ENCODE measurements around the gene RAB1B. TPM values are rescaled to one million over a fixed set of nuclear protein-coding genes. Genes with fewer than 3 reads are reported as not detected.

The RAB1B gene
- total and polyA plus RNA-seq, 2 experiments from 2014 or later = 17.3 to 103 TPM

DNA sequence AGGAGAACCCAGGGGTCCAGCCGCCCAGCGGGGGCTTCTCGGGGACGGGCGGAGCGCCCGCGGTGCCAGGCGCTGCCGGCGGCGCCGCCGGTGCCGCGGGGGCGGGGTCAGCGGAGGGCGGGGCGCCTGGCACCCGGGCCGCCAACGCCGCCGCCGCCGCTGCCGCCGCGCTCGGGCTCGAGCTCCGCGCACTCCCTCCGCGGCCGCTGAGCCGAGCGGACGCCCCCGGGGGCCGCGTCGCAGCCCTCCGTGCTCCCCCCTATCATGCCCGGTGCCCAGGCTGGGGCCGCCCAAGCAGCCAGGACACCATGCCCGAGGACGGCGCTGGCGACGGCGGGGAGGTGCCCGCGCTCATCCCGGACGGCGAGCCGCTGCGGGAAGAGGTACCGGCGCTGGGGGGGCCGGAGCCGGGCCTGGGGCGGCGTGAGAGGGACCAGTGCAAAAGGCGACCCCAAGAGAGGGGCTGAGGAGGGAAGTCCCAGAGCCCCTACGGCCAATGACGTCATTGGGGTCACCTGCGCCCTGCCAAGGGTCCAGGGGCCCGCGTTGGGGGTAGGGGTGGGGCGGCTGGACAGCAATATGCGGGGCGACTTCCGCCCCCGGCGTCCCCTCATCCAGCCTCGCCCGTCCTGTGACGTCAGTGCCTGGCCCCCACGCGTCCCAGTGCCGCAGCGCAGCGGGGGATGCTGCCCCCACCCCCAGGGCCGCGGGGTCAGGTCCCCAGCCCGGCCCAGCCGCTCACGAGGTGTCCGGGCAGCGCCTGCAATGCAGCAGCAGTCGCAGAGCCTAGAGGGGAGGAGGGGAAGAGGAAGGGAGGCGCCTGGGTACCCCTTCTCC is 23.5 kb downstream of the RAB1B start, which contains the start of gene TMEM151A:
Gene TMEM151A (plus strand): TSS at position 189 of the 837 bp plus-strand sequence. CDS start 120 bp downstream, at position 309.
- Histone ChIP-seq H3K4me3 (peak within 1 kb of the TSS; percentile 37), H3K36me3 (no peaks in the 10 kb centered on the region), H3K27ac (no peak within 1 kb of the TSS), H3K27me3 (peaks cover 47% of the 10 kb centered on the region), H3K4me1 (ENCODE audit: low read depth) (peaks cover 4% of the 10 kb centered on the region), H3K9me3 (ENCODE audit: low read depth) (no peaks in the 10 kb centered on the region)
- DNase-seq (ENCODE audit: low read depth in 1 of 2, low spot score in 1 of 2) = no peak
- TF ChIP-seq, protein P1, sequence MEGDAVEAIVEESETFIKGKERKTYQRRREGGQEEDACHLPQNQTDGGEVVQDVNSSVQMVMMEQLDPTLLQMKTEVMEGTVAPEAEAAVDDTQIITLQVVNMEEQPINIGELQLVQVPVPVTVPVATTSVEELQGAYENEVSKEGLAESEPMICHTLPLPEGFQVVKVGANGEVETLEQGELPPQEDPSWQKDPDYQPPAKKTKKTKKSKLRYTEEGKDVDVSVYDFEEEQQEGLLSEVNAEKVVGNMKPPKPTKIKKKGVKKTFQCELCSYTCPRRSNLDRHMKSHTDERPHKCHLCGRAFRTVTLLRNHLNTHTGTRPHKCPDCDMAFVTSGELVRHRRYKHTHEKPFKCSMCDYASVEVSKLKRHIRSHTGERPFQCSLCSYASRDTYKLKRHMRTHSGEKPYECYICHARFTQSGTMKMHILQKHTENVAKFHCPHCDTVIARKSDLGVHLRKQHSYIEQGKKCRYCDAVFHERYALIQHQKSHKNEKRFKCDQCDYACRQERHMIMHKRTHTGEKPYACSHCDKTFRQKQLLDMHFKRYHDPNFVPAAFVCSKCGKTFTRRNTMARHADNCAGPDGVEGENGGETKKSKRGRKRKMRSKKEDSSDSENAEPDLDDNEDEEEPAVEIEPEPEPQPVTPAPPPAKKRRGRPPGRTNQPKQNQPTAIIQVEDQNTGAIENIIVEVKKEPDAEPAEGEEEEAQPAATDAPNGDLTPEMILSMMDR (IDR thresholded peaks at IDR 0.05; ENCODE audit: low read depth, low read length) = no peak

DNA sequence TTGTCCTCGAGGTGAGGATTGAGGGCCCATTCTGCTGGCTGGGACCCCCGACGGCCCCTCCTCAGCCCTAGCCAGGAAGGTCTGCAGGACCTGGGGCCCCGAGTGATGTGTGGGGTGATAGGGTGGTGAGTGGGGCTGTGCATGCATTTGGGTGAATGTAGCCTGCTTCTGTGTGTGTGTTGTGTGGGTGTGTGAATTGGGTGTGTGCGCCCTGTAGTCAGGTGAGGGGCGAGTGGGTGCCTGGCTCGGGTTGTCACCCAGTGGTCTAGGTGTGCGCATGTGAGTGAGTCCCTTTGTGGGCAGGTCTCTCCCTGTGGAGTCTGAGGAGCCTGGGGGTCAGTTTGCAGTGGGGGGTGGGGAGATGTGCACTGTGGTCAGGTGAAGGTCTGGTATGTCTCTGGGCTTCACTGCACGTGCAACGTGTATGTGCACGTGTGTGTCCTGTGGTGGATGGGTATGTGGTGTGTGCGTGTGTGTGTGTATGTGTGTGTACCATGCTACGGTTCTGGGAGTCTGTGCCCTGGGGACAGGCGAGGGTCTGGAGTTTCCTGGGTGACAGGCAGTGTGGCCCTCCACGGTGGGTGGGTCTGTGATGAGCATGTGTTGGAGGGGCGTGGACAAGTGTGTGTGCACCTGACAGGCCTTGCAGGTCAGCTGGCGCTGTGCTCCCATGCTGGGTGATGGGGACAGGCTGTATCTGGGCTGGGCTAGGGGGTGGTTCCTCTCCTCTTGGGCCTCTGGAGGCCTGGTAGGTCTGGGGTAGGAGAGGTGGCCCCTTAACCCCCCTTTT is 24.3 kb downstream of the RAB1B start:
- H3K4me1 ChIP-seq (ENCODE audit: low read depth) = peaks cover 4% of the 10 kb centered on the region
- DNase-seq (ENCODE audit: low read depth in 1 of 2, low spot score in 1 of 2) = no peak
- TF ChIP-seq, protein P1 (IDR thresholded peaks at IDR 0.05; ENCODE audit: low read depth, low read length) = no peak
- H3K27ac ChIP-seq = no peak overlapping the region
- no peak overlapping the region for H3K4me3 ChIP-seq
- no peaks in the 10 kb centered on the region for H3K9me3 ChIP-seq (ENCODE audit: low read depth)
- H3K36me3 ChIP-seq = no peaks in the 10 kb centered on the region
- H3K27me3 ChIP-seq = peaks cover 47% of the 10 kb centered on the region

DNA sequence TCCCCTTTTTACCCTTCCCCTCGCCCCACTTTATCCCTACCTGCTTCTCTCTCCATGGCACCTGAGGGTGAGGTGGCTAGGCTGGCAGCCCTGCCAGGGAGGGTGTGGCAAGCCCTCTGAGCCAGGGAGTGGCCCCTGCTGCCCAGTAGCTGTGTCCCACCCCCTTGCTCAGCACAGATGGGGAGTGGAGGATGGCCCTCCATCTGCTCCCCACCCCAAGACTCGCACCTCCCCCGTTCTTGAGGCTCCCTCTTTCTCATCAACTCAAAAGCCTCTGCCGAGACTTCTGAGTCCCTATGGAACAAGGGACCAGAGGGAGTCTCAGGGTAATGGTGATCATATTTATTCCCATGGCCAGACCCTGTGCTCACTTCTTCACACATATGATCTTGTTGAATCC is 24.9 kb downstream of the RAB1B start:
- TF ChIP-seq, protein P1 (IDR thresholded peaks at IDR 0.05; ENCODE audit: low read depth, low read length) = no peak

DNA sequence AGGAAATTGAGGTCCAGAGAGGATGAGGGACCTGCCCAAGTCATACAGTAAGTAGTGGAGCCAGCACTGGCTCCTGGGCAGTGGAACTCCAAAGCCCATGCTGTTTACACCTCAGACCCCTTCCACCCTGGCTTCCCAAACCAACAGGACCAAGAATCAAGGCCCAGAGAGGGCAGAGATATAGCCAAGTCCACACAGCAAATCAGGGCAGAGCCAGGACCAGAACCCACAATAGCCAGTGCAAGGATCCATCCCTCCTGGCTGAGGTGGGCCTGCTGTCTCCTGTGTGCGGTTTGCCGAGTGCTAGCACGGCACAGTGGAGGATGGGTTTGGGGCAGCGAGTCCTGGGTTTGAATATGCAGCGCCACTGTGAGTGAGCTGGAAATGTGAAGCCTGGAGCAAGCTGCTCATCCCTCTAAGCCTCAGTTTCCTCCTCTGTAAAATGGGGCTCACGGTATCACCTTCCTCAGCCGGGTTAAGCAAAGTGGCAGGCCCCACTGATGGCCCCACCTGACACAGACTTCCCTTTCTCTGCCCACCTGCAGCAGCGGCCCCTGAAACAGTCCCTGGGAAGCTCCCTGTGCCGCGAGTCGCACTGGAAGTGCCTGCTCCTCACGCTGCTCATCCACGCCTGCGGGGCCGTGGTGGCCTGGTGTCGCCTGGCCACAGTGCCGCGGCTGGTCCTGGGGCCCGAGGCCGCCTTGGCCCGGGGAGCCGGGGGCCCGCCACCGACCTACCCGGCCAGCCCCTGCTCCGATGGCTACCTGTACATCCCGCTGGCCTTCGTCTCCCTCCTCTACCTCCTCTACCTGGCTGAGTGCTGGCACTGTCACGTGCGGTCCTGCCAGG is 25.6 kb downstream of the RAB1B start:
- Histone ChIP-seq H3K9me3 (ENCODE audit: low read depth) (no peaks in the 10 kb centered on the region), H3K4me1 (ENCODE audit: low read depth) (no peaks in the 10 kb centered on the region), H3K36me3 (no peaks in the 10 kb centered on the region), H3K27ac (no peak overlapping the region), H3K27me3 (peaks cover 47% of the 10 kb centered on the region), H3K4me3 (no peak overlapping the region)
- TF ChIP-seq, protein P1 (IDR thresholded peaks at IDR 0.05; ENCODE audit: low read depth, low read length) = no peak
- no peak for DNase-seq (ENCODE audit: low read depth in 1 of 2, low spot score in 1 of 2)

More for the DNA sequence above, 24.9 kb downstream of the RAB1B start:
- H3K27ac ChIP-seq = no peak overlapping the region
- no peaks in the 10 kb centered on the region for H3K4me1 ChIP-seq (ENCODE audit: low read depth)
- H3K9me3 ChIP-seq (ENCODE audit: low read depth) = no peaks in the 10 kb centered on the region
- H3K27me3 ChIP-seq = peaks cover 47% of the 10 kb centered on the region
- H3K36me3 ChIP-seq = no peaks in the 10 kb centered on the region
- DNase-seq (ENCODE audit: low read depth in 1 of 2, low spot score in 1 of 2) = no peak
- H3K4me3 ChIP-seq = no peak overlapping the region

All from cardiac muscle cell (in vitro differentiated cells and primary cell).